Measurements from ENCODE around the gene WDR46.

The WDR46 gene

GRCh38 chr6:33288921-33289783 lies at the start of gene WDR46, which contains the start of gene PFDN6:
WDR46 (minus strand) TSS chr6:33289239; CDS start chr6:33289170, 69 bp downstream.
PFDN6 (plus strand) TSS chr6:33289601; CDS start chr6:33289857, 256 bp downstream.
- H3K27me3 ChIP-seq (replicated peaks; ENCODE audit: insufficient read depth, low read length), result no peaks in the 10 kb centered on the region
- TF ChIP-seq EZH2phosphoT487 (IDR thresholded peaks at IDR 0.05; ENCODE audit: low read length), result no peak
- no peak for TF ChIP-seq EZH2 (optimal IDR thresholded peaks at IDR 0.05; ENCODE audit: low read depth, low read length)
- TF ChIP-seq CTCF (IDR thresholded peaks at IDR 0.05; ENCODE audit: low read length), result no peak
- H3K4me2 ChIP-seq (ENCODE audit: low read depth, low read length), result peak within 1 kb of the TSS; percentile 89
- no peaks in the 10 kb centered on the region; the same call in 1 of the 2 replicates for H3F3A ChIP-seq (ENCODE audit: insufficient read depth, low read length)
- no peaks in the 10 kb centered on the region for H3K9me2 ChIP-seq (replicated peaks; ENCODE audit: insufficient read depth, low read length)
- peak within 1 kb of the TSS; percentile 91 for H3K9ac ChIP-seq (ENCODE audit: low read length)
- peak within 1 kb of the TSS; percentile 99 for H3K4me3 ChIP-seq (ENCODE audit: low read length)
- H3K27ac ChIP-seq (ENCODE audit: low read length), result peak within 1 kb of the TSS; percentile 16; the same call in 1 of the 2 replicates
- peaks cover 52% of the 10 kb centered on the region for H3K79me2 ChIP-seq (ENCODE audit: low read length)
- H3K4me1 ChIP-seq (ENCODE audit: low read length), result peaks cover 20% of the 10 kb centered on the region; the same call in 1 of the 2 replicates
- H3K9me3 ChIP-seq (replicated peaks; ENCODE audit: insufficient read depth, low read length), result no peaks in the 10 kb centered on the region
- H3K36me3 ChIP-seq (replicated peaks; ENCODE audit: insufficient read depth, low read length), result 0 out of 2 replicates have a peak, but pooled peaks cover 6% of the 10 kb centered on the region
- no peaks in the 10 kb centered on the region for H4K20me1 ChIP-seq (ENCODE audit: insufficient read depth, low read length)
- peak within 1 kb of the TSS; percentile 95 for H2AFZ ChIP-seq (ENCODE audit: low read length)
- DNase-seq, result peak; percentile 89

- DNase-seq, result no peak
- H3K9me2 ChIP-seq (replicated peaks; ENCODE audit: insufficient read depth, low read length), result no peaks in the 10 kb centered on the region
- H3K9ac ChIP-seq (ENCODE audit: low read length), result no peak overlapping the region
- no peak overlapping the region for H2AFZ ChIP-seq (ENCODE audit: low read length)
- H3F3A ChIP-seq (ENCODE audit: insufficient read depth, low read length), result no peaks in the 10 kb centered on the region
- H3K4me2 ChIP-seq (ENCODE audit: low read depth, low read length), result no peak overlapping the region
- H4K20me1 ChIP-seq (ENCODE audit: insufficient read depth, low read length), result no peaks in the 10 kb centered on the region
- no peaks in the 10 kb centered on the region for H3K79me2 ChIP-seq (ENCODE audit: low read length)
- H3K27me3 ChIP-seq (replicated peaks; ENCODE audit: insufficient read depth, low read length), result no peaks in the 10 kb centered on the region
- H3K4me1 ChIP-seq (ENCODE audit: low read length), result no peaks in the 10 kb centered on the region
- H3K4me3 ChIP-seq (ENCODE audit: low read length), result no peak overlapping the region
- H3K9me3 ChIP-seq (replicated peaks; ENCODE audit: insufficient read depth, low read length), result no peaks in the 10 kb centered on the region
- no peaks in the 10 kb centered on the region for H3K36me3 ChIP-seq (replicated peaks; ENCODE audit: insufficient read depth, low read length)
- TF ChIP-seq EZH2 (optimal IDR thresholded peaks at IDR 0.05; ENCODE audit: low read depth, low read length), result no peak
- no peak for TF ChIP-seq EZH2phosphoT487 (IDR thresholded peaks at IDR 0.05; ENCODE audit: low read length)
- TF ChIP-seq CTCF (IDR thresholded peaks at IDR 0.05; ENCODE audit: low read length), result no peak
- no peak overlapping the region for H3K27ac ChIP-seq (ENCODE audit: low read length)
These were observed 47.5 kb upstream of the WDR46 start for GRCh38 chr6:33336495-33336894.

- Histone ChIP-seq H3K9me3 (replicated peaks; ENCODE audit: insufficient read depth, low read length) (no peaks in the 10 kb centered on the region), H3K36me3 (replicated peaks; ENCODE audit: insufficient read depth, low read length) (no peaks in the 10 kb centered on the region), H3K4me3 (ENCODE audit: low read length) (no peak overlapping the region), H3K9ac (ENCODE audit: low read length) (no peak overlapping the region), H3K79me2 (ENCODE audit: low read length) (no peaks in the 10 kb centered on the region), H3K9me2 (replicated peaks; ENCODE audit: insufficient read depth, low read length) (no peaks in the 10 kb centered on the region), H3K27me3 (replicated peaks; ENCODE audit: insufficient read depth, low read length) (no peaks in the 10 kb centered on the region), H3K4me1 (ENCODE audit: low read length) (no peaks in the 10 kb centered on the region), H3F3A (ENCODE audit: insufficient read depth, low read length) (no peaks in the 10 kb centered on the region), H2AFZ (ENCODE audit: low read length) (no peak overlapping the region), H3K4me2 (ENCODE audit: low read depth, low read length) (no peak overlapping the region), H4K20me1 (ENCODE audit: insufficient read depth, low read length) (no peaks in the 10 kb centered on the region), H3K27ac (ENCODE audit: low read length) (no peak overlapping the region)
- TF ChIP-seq CTCF (IDR thresholded peaks at IDR 0.05; ENCODE audit: low read length), result no peak
- DNase-seq, result no peak
These were observed 46.9 kb upstream of the WDR46 start for GRCh38 chr6:33335916-33336315.
